CD14-positive monocyte (primary cell): ENCODE measurements around the gene ZNF335. TPM values are rescaled to one million over a fixed set of nuclear protein-coding genes. Genes with fewer than 3 reads are reported as not detected.
"Not testable (repeated sequence)": the region's sequence is repeated elsewhere in the genome, so short reads cannot be mapped to it uniquely, and the experiment has no call there.

ENCODE experiments used
- DNase-seq, 3 donors: peaks; one replicate each; pipeline ENCODE4 v3.0.0-alpha.2; 2011 to 2022
- H2AFZ ChIP-seq: 2 replicates; pipeline ENCODE4 v1.6.0; 2012; ENCODE audit warnings: mild to moderate bottlenecking, low read depth, low read length, inconsistent platforms; ENCODE audit not compliant: insufficient read depth, poor library complexity, severe bottlenecking
- H3K27ac ChIP-seq, 2 donors: 1 replicate in 1 of 2; 2 replicates in 1 of 2; pipeline ENCODE4 v1.5.1; 2012 to 2013; ENCODE audit warnings: low read length in 2 of 2, control low read depth in 1 of 2, inconsistent platforms in 1 of 2, low read depth in 1 of 2, mild to moderate bottlenecking in 1 of 2
- H3K27me3 ChIP-seq, 2 donors: one replicate each; pipeline versions ENCODE4 v1.6.0 to v1.6.1; 2011 to 2013; ENCODE audit warnings: low read length in 2 of 2; ENCODE audit not compliant: control insufficient read depth in 2 of 2, insufficient read depth in 2 of 2
- H3K36me3 ChIP-seq, 2 donors: replicated peaks in 1 of 2; 1 replicate in 1 of 2; 2 replicates in 1 of 2; pipeline versions ENCODE4 v1.5.1 to v1.6.1; 2012 to 2013; ENCODE audit warnings: low read length in 2 of 2, control low read depth in 1 of 2, inconsistent platforms in 1 of 2, mild to moderate bottlenecking in 1 of 2; ENCODE audit not compliant: insufficient read depth in 2 of 2, control insufficient read depth in 1 of 2
- H3K4me1 ChIP-seq, 2 donors: 1 replicate in 1 of 2; 2 replicates in 1 of 2; pipeline versions ENCODE4 v1.5.1 to v1.6.1; 2012 to 2013; ENCODE audit warnings: low read length in 2 of 2, control low read depth in 1 of 2, inconsistent platforms in 1 of 2, mild to moderate bottlenecking in 1 of 2, moderate library complexity in 1 of 2; ENCODE audit not compliant: insufficient read depth in 2 of 2, control insufficient read depth in 1 of 2
- H3K4me2 ChIP-seq: replicated peaks from 2 replicates; pipeline ENCODE3; 2012; ENCODE audit warnings: low read length, moderate library complexity, mild to moderate bottlenecking; ENCODE audit not compliant: poor library complexity, severe bottlenecking; ENCODE audit errors: extremely low read depth
- H3K4me3 ChIP-seq, 3 experiments: fragments of 200-600 bp in 1 of 3; sonication (generic) in 1 of 3; replicated peaks in 1 of 3; 1 replicate in 2 of 3; 2 replicates in 1 of 3; pipeline ENCODE4 v1.5.1; 2011 to 2013; ENCODE audit warnings: low read length in 3 of 3, mild to moderate bottlenecking in 3 of 3, control low read depth in 2 of 3, low read depth in 2 of 3, inconsistent platforms in 1 of 3, moderate library complexity in 1 of 3
- H3K79me2 ChIP-seq: 2 replicates; pipeline ENCODE4 v1.6.0; 2012; ENCODE audit warnings: mild to moderate bottlenecking, control low read depth, inconsistent platforms, low read length, moderate library complexity; ENCODE audit not compliant: insufficient read depth
- H3K9ac ChIP-seq: 2 replicates; pipeline ENCODE4 v1.6.0; 2017; ENCODE audit warnings: low read length, mild to moderate bottlenecking; ENCODE audit not compliant: insufficient read depth, poor library complexity, severe bottlenecking
- H3K9me3 ChIP-seq, 2 donors: replicated peaks in 1 of 2; 1 replicate in 1 of 2; 2 replicates in 1 of 2; pipeline versions ENCODE4 v1.5.1 to v1.6.1; 2012 to 2013; ENCODE audit warnings: low read length in 2 of 2, control low read depth in 1 of 2; ENCODE audit not compliant: control insufficient read depth in 1 of 2, insufficient read depth in 1 of 2
- H4K20me1 ChIP-seq: 2 replicates; pipeline ENCODE4 v1.6.0; 2012; ENCODE audit warnings: mild to moderate bottlenecking, low read length, control low read depth, moderate library complexity; ENCODE audit not compliant: insufficient read depth
- H3K27ac Mint-ChIP-seq, 7 donors: one replicate each; pipeline ENCODE4 v1.8.0; 2020; ENCODE audit warnings: mild to moderate bottlenecking in 7 of 7, mixed read lengths in 7 of 7, moderate library complexity in 6 of 7, inconsistent platforms in 2 of 7
- H3K27me3 Mint-ChIP-seq, 3 donors: one replicate each; pipeline ENCODE4 v1.8.0; 2021 to 2022; ENCODE audit warnings: low read depth in 3 of 3, mild to moderate bottlenecking in 3 of 3, mixed read lengths in 3 of 3, moderate library complexity in 3 of 3, inconsistent platforms in 1 of 3
- H3K36me3 Mint-ChIP-seq, 2 donors: one replicate each; pipeline ENCODE4 v1.8.0; 2020; ENCODE audit warnings: mixed read lengths in 2 of 2, inconsistent platforms in 1 of 2, mild to moderate bottlenecking in 1 of 2
- H3K4me1 Mint-ChIP-seq: one replicate; pipeline ENCODE4 v1.8.0; 2020; ENCODE audit warnings: mild to moderate bottlenecking, mixed read lengths
- H3K4me3 Mint-ChIP-seq, 2 donors: one replicate each; pipeline ENCODE4 v1.8.0; 2020; ENCODE audit warnings: mild to moderate bottlenecking in 2 of 2, mixed read lengths in 2 of 2, moderate library complexity in 1 of 2
- H3K9me3 Mint-ChIP-seq, 7 donors: one replicate each; pipeline ENCODE4 v1.8.0; 2020 to 2022; ENCODE audit warnings: mixed read lengths in 7 of 7, mild to moderate bottlenecking in 6 of 7, moderate library complexity in 6 of 7, inconsistent platforms in 2 of 7
- CTCF ChIP-seq: fragments of 200-600 bp; IDR thresholded peaks from one replicate; pipeline ENCODE4 v1.8.0; 2022; ENCODE audit warnings: antibody characterized with exemption, mild to moderate bottlenecking
- WGBS: methylation state at CpG from one replicate; pipeline ENCODE4 v1.1.5; 2013; ENCODE audit warnings: missing lambda C conversion rate; ENCODE audit not compliant: insufficient coverage; 5-methylcytosine and 5-hydroxymethylcytosine counted together
- intact Hi-C, 2 donors: fragments of 100-400 bp; cut with micrococcal nuclease; formaldehyde crosslinking; loops; one replicate each; pipeline versions ENCODE4 v1.15.0 to v1.15.1; 2023
- polyA plus RNA-seq, 3 donors: library from polyadenylated mRNA; depleted of rRNA in 1 of 3; unstranded in 2 of 3; stranded (reverse) in 1 of 3; fragments of 300-500 nt in 2 of 3; fragments of >200 nt in 1 of 3; fragmentation: Illumina TruSeq in 2 of 3; gene quantifications; 1 replicate in 2 of 3; 2 replicates in 1 of 3; pipeline ENCODE4 v1.2.3, GENCODE V29; 2012 to 2021

The ZNF335 gene
- polyA plus RNA-seq, 3 donors: 2.7 to 39.6 (median 3.1) TPM

DNA sequence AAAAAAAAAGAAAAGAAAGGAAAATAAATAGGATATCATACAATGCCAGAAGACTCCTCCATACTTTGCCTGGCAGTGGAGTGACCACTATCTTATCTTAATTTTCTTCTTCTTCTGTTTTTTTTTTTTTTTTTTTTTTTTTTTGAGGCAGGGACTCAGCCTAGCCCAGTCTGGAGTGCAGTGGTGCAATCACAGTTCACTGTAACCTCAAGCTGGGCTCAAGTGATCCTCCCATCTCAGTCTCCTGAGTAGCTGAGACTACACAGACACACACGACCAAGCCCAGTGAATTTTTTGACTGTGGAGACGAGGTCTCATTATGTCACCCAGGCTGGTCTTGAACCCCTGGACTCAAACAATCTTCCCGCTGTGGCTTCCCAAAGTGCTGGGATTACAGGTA is 19.6 kb upstream of the ZNF335 start:
- Histone ChIP-seq H3K4me1 (peaks cover 28 to 44% of the 10 kb centered on the region in 2 donors), H4K20me1 (no peaks in the 10 kb centered on the region), H3K9ac (no peak overlapping the region), H3K79me2 (no peaks in the 10 kb centered on the region), H3K27me3 (peaks cover 7 to 50% of the 10 kb centered on the region in 2 donors), H3K36me3 (no peaks in the 10 kb centered on the region), H2AFZ (no peak overlapping the region), H3K9me3 (no peaks in the 10 kb centered on the region), H3K4me3 (no peak overlapping the region), H3K27ac (no peak overlapping the region), H3K4me2 (no peak overlapping the region)
- no peak for DNase-seq
- peaks cover 0 to 6% (median 2%) of the 10 kb centered on the region in 7 donors for H3K9me3 Mint-ChIP-seq
- peak overlapping the region in 1 of 2 donors; percentile 53 for H3K4me3 Mint-ChIP-seq
- no peak for TF ChIP-seq CTCF
- intact Hi-C loops: loop anchor here in 1 of 2 donors (2.0 kb wide), 1 partner anchor 17 kb away; the partner anchor contains the start of gene MMP9
- 72% methylated on average over 2 of the region's 3 CpGs for WGBS
- H3K36me3 Mint-ChIP-seq: no peaks in the 10 kb centered on the region
- H3K27me3 Mint-ChIP-seq: peaks cover 36 to 69% (median 45%) of the 10 kb centered on the region in 3 donors
- peaks cover 28% of the 10 kb centered on the region for H3K4me1 Mint-ChIP-seq
- peak overlapping the region in 3 of 7 donors; percentile 30 to 31 (median 30) for H3K27ac Mint-ChIP-seq

DNA sequence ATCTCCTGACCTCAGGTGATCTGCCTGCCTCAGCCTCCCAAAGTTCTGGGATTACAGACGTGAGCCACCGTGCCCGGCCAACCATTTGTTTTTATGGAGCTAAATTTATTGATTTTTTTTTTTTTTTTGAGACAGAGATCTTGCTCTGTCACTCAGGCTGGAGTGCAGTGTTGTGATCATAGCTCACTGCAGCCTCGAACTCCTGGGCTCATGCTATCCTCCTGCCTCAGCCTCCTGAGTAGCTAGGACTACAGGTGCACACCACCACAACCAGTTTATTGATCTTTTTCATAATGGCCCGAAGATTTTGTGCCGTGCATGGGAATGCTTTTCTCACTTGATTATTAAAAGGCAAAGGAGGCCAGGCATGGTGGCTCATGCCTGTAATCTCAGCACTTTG is 16.8 kb upstream of the ZNF335 start:
- H3K36me3 ChIP-seq, DNase-seq, H3K9me3 Mint-ChIP-seq, H3K4me2 ChIP-seq, H3K9me3 ChIP-seq, H3K4me3 ChIP-seq, H3K27ac ChIP-seq, H3K27ac Mint-ChIP-seq, H3K9ac ChIP-seq, H3K36me3 Mint-ChIP-seq, H4K20me1 ChIP-seq, H2AFZ ChIP-seq, H3K79me2 ChIP-seq: not testable (repeated sequence)
- Mint-ChIP-seq H3K4me3 (peak overlapping the region in 1 of 2 donors; percentile 68), H3K27me3 (peaks cover 30 to 60% (median 40%) of the 10 kb centered on the region in 3 donors), H3K4me1 (peaks cover 19% of the 10 kb centered on the region)
- intact Hi-C loops: loop anchor here in 1 of 2 donors (10.0 kb wide), 1 partner anchor 96 kb away; the partner anchor contains the start of gene NCOA5
- H3K4me1 ChIP-seq: peaks cover 19 to 27% of the 10 kb centered on the region in 2 donors
- WGBS: 70% methylated on average over 1 of the region's 6 CpGs
- peaks cover 7 to 41% of the 10 kb centered on the region in 2 donors for H3K27me3 ChIP-seq
